SK-MEL-5 (cell line): ENCODE data around the gene RNF13. TPM values are rescaled to one million over a fixed set of nuclear protein-coding genes. Genes with fewer than 3 reads are reported as not detected.

Experiments
- DNase-seq: peaks from one replicate; pipeline ENCODE4 v3.0.0-alpha.2; 2016; ENCODE audit warnings: low read depth, low spot score
- in situ Hi-C: cut with HindIII; loops from 2 replicates; pipeline ENCODE4 v1.10.0; 2016; ENCODE audit warnings: low sequenced_read_pairs, high pct_unique_total_duplicates, low pct_unique_long_range_greater_than_20kb
- polyA plus RNA-seq, 2 experiments: library from polyadenylated mRNA; depleted of rRNA; stranded (reverse); fragments of >200 nt; gene quantifications; 2 replicates each; pipeline ENCODE4 v1.2.3, GENCODE V29; 2015
- total RNA-seq: library from RNA; depleted of rRNA; stranded (reverse); fragments of >200 nt; shearing (Covaris generic); gene quantifications from 2 replicates; pipeline ENCODE4 v1.2.3, GENCODE V29; 2014; rRNA removed

Gene RNF13
- total RNA-seq: 141 and 153 TPM in 2 replicates
- 52.7 and 73.9 TPM in 2 replicates for polyA plus RNA-seq (2015; cell fraction: cytosol; rRNA removed)
- polyA plus RNA-seq (2015; cell fraction: nucleus; rRNA removed): 52.5 and 56.1 TPM in 2 replicates

GRCh38 chr3:149812606-149813366, at the start of gene RNF13:
RNF13 (plus strand) TSS chr3:149813215; CDS start chr3:149846027, 32,812 bp downstream.
- in situ Hi-C loops: no loop called here
- peak; percentile 96 for DNase-seq

GRCh38 chr3:149763565-149764195, 49.3 kb upstream of the RNF13 start:
- DNase-seq: no peak
- in situ Hi-C loops: no loop called here

GRCh38 chr3:149764302-149764701, 48.7 kb upstream of the RNF13 start:
- in situ Hi-C loops: no loop called here
- DNase-seq: no peak

- in situ Hi-C loops: no loop called here
- peak; percentile 62 for DNase-seq
These were observed 47.2 kb upstream of the RNF13 start for GRCh38 chr3:149765762-149766334.

GRCh38 chr3:149767720-149768119, 45.3 kb upstream of the RNF13 start:
- in situ Hi-C loops: no loop called here
- DNase-seq: peak; percentile 29

- no peak for DNase-seq
- in situ Hi-C loops: no loop called here
These were observed 44.3 kb upstream of the RNF13 start for GRCh38 chr3:149768704-149769103.

- in situ Hi-C loops: no loop called here
- no peak for DNase-seq
These were observed 42.8 kb upstream of the RNF13 start for GRCh38 chr3:149770246-149770645.

GRCh38 chr3:149771652-149772271, 41.3 kb upstream of the RNF13 start:
- peak; percentile 72 for DNase-seq
- in situ Hi-C loops: no loop called here

GRCh38 chr3:149772861-149773260, 40.2 kb upstream of the RNF13 start:
- no peak for DNase-seq

GRCh38 chr3:149776170-149776569, 36.8 kb upstream of the RNF13 start:
- DNase-seq: no peak
- in situ Hi-C loops: no loop called here

More at GRCh38 chr3:149772861-149773260, 40.2 kb upstream of the RNF13 start:
- in situ Hi-C loops: no loop called here

- no peak for DNase-seq
- in situ Hi-C loops: no loop called here
These were observed 35.4 kb upstream of the RNF13 start for GRCh38 chr3:149777414-149778214.

- no peak for DNase-seq
- in situ Hi-C loops: no loop called here
These were observed 31.8 kb upstream of the RNF13 start for GRCh38 chr3:149781211-149781610.

- in situ Hi-C loops: no loop called here
- DNase-seq: no peak
These were observed 31.3 kb upstream of the RNF13 start for GRCh38 chr3:149781741-149782140.

- DNase-seq: no peak
- in situ Hi-C loops: no loop called here
These were observed 29.4 kb upstream of the RNF13 start for GRCh38 chr3:149783576-149783975.

GRCh38 chr3:149784064-149784704, 28.8 kb upstream of the RNF13 start:
- DNase-seq: no peak
- in situ Hi-C loops: no loop called here

GRCh38 chr3:149790268-149790667, 22.7 kb upstream of the RNF13 start:
- in situ Hi-C loops: no loop called here
- no peak for DNase-seq

- in situ Hi-C loops: no loop called here
- no peak for DNase-seq
These were observed 22.3 kb upstream of the RNF13 start for GRCh38 chr3:149790698-149791097.
